ENCODE results near the gene ARL16.

Gene ARL16

DNA sequence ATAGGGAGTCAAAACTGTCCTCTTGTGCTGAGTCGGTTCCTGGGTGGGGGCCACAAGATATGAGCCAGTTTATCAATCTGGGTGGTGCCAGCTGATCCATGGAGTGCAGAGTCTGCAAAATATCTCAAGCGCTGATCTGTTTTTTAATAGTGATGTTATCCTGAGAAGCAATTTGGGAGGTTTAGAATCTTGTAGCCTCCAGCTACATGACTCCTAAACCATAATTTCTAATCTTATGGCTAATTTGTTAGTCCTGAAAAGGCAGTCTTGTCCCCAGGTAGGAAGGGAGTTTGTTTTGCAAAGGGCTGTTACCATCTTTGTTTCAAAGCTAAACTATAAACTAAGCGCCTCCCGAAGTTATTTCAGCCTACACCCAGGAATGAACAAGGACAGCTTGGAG, 44.9 kb downstream of the ARL16 start:
- Histone ChIP-seq H3K9ac (ENCODE audit: low read length) (no peak overlapping the region), H3K27me3 (replicated peaks; ENCODE audit: insufficient read depth, low read length) (no peaks in the 10 kb centered on the region; the same call in 1 of the 2 replicates), H3K9me2 (replicated peaks; ENCODE audit: insufficient read depth, low read length) (no peaks in the 10 kb centered on the region), H4K20me1 (ENCODE audit: insufficient read depth, low read length) (peaks cover 5% of the 10 kb centered on the region), H3F3A (ENCODE audit: insufficient read depth, low read length) (peaks cover 4% of the 10 kb centered on the region; the same call in 1 of the 2 replicates), H3K4me3 (ENCODE audit: low read length) (no peak overlapping the region), H3K79me2 (ENCODE audit: low read length) (peaks cover 30% of the 10 kb centered on the region), H3K4me2 (ENCODE audit: low read depth, low read length) (no peak overlapping the region), H3K4me1 (ENCODE audit: low read length) (peaks cover 4% of the 10 kb centered on the region), H3K36me3 (replicated peaks; ENCODE audit: insufficient read depth, low read length) (no peaks in the 10 kb centered on the region), H2AFZ (ENCODE audit: low read length) (no peak overlapping the region), H3K9me3 (replicated peaks; ENCODE audit: insufficient read depth, low read length) (no peaks in the 10 kb centered on the region), H3K27ac (ENCODE audit: low read length) (no peak overlapping the region)
- TF ChIP-seq, protein P1, sequence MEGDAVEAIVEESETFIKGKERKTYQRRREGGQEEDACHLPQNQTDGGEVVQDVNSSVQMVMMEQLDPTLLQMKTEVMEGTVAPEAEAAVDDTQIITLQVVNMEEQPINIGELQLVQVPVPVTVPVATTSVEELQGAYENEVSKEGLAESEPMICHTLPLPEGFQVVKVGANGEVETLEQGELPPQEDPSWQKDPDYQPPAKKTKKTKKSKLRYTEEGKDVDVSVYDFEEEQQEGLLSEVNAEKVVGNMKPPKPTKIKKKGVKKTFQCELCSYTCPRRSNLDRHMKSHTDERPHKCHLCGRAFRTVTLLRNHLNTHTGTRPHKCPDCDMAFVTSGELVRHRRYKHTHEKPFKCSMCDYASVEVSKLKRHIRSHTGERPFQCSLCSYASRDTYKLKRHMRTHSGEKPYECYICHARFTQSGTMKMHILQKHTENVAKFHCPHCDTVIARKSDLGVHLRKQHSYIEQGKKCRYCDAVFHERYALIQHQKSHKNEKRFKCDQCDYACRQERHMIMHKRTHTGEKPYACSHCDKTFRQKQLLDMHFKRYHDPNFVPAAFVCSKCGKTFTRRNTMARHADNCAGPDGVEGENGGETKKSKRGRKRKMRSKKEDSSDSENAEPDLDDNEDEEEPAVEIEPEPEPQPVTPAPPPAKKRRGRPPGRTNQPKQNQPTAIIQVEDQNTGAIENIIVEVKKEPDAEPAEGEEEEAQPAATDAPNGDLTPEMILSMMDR (IDR thresholded peaks at IDR 0.05; ENCODE audit: low read length) = no peak
- TF ChIP-seq EZH2phosphoT487 (IDR thresholded peaks at IDR 0.05; ENCODE audit: low read length) (no peak), EZH2 (optimal IDR thresholded peaks at IDR 0.05; ENCODE audit: low read depth, low read length) (no peak)
- DNase-seq = no peak

DNA sequence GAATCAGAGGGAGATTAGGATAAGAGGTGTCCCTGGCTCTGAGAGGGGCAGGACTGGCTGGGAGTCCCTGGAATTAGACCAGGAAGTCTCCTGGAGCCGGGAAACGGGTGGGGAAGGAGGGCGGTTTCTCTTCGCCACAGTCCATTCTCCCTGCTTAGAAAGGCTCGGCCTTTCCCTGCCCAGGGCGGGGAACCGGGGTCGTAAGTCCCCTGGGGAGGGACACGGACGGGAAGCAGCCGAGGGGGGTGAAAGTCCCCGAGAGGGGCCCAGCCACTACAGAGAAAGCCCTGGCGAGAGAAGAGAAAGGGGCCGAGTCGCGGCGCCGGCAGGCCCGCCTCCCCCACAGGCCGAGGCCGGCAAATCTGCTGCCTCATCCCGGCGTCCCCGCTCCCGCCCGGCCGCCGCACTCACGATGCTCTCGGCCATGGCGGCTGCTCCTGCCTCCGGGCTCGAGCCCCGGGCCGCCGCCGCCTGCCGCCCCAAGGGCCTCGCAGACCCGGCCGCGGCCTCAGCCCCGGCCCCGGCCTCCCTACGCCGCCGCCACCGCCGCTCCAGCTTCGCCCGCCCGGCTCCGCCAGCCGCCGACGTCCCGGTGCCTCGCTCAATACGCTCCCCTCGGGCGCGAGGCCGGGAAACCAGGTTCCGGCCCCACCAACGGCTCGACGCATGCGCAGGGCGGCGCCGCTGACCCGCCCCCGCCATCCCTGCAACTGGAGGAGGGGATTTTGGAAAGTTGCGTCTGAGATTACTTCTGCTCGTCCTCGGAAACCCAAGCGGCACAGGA, 46.9 kb downstream of the ARL16 start, which contains the start of the genes NPLOC4 and TSPAN10:
NPLOC4 (minus strand) TSS at position 608 of the 784 bp plus-strand sequence; CDS start at position 426, 182 bp downstream.
TSPAN10 (plus strand) TSS at position 692 of the 784 bp plus-strand sequence. CDS start 5,217 bp downstream, outside the sequence.
- DNase-seq = peak; percentile 82

DNA sequence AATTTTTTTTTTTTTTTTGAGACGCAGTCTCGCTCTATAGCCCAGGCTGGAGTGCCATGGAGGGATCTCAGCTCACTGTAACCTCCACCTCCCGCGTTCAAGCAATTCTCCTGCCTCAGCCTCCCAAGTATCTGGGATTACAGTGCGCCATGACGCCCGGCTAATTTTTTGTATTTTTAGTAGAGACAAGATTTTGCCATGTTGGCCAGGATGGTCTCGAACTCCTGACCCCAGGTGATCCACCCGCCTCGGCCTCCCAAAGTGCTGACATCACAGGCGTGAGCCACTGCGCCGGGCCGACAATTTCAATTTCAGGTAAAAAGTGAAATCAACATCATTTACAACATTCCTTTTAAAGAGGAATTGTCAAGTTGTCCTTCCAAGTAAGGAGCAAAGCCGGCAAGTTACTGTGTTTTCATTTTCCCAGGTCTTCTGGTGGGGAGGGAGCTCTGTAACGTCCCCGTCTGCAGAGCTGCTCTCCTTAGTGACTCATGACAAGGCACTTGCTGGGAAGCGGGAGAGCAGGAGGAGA, 47.6 kb downstream of the ARL16 start:
- Histone ChIP-seq H3K4me1 (ENCODE audit: low read length) (peaks cover 4% of the 10 kb centered on the region), H3K36me3 (replicated peaks; ENCODE audit: insufficient read depth, low read length) (no peaks in the 10 kb centered on the region), H3F3A (ENCODE audit: insufficient read depth, low read length) (peaks cover 4% of the 10 kb centered on the region; the same call in 1 of the 2 replicates), H3K79me2 (ENCODE audit: low read length) (peaks cover 54% of the 10 kb centered on the region), H3K4me3 (ENCODE audit: low read length) (peak overlapping the region; percentile 100), H3K9me3 (replicated peaks; ENCODE audit: insufficient read depth, low read length) (no peaks in the 10 kb centered on the region), H2AFZ (ENCODE audit: low read length) (peak overlapping the region; percentile 47; the same call in 1 of the 2 replicates), H3K9ac (ENCODE audit: low read length) (peak overlapping the region; percentile 94), H3K9me2 (replicated peaks; ENCODE audit: insufficient read depth, low read length) (no peaks in the 10 kb centered on the region), H3K4me2 (ENCODE audit: low read depth, low read length) (peak overlapping the region; percentile 65), H4K20me1 (ENCODE audit: insufficient read depth, low read length) (peaks cover 8% of the 10 kb centered on the region), H3K27me3 (replicated peaks; ENCODE audit: insufficient read depth, low read length) (no peaks in the 10 kb centered on the region), H3K27ac (ENCODE audit: low read length) (peak overlapping the region; percentile 67)
- DNase-seq = peak; percentile 12
- no peak for TF ChIP-seq EZH2 (optimal IDR thresholded peaks at IDR 0.05; ENCODE audit: low read depth, low read length)
- TF ChIP-seq EZH2phosphoT487 (IDR thresholded peaks at IDR 0.05; ENCODE audit: low read length) = no peak
- TF ChIP-seq, protein P1 (IDR thresholded peaks at IDR 0.05; ENCODE audit: low read length) = no peak

More for the DNA sequence above, 46.9 kb downstream of the ARL16 start, which contains the start of the genes NPLOC4 and TSPAN10:
- H3K9me3 ChIP-seq (replicated peaks; ENCODE audit: insufficient read depth, low read length) = no peaks in the 10 kb centered on the region
- TF ChIP-seq, protein P1 (IDR thresholded peaks at IDR 0.05; ENCODE audit: low read length) = no peak
- TF ChIP-seq EZH2phosphoT487 (IDR thresholded peaks at IDR 0.05; ENCODE audit: low read length) (no peak), EZH2 (optimal IDR thresholded peaks at IDR 0.05; ENCODE audit: low read depth, low read length) (no peak)
- peak within 1 kb of the TSS; percentile 94 for H3K9ac ChIP-seq (ENCODE audit: low read length)
- peak within 1 kb of the TSS; percentile 69 for H2AFZ ChIP-seq (ENCODE audit: low read length)
- peak within 1 kb of the TSS; percentile 65 for H3K4me2 ChIP-seq (ENCODE audit: low read depth, low read length)
- H3K4me3 ChIP-seq (ENCODE audit: low read length) = peak within 1 kb of the TSS; percentile 100
- peaks cover 4% of the 10 kb centered on the region; the same call in 1 of the 2 replicates for H3F3A ChIP-seq (ENCODE audit: insufficient read depth, low read length)
- no peaks in the 10 kb centered on the region for H3K36me3 ChIP-seq (replicated peaks; ENCODE audit: insufficient read depth, low read length)
- H4K20me1 ChIP-seq (ENCODE audit: insufficient read depth, low read length) = peaks cover 5% of the 10 kb centered on the region
- H3K27ac ChIP-seq (ENCODE audit: low read length) = peak within 1 kb of the TSS; percentile 67
- peaks cover 50% of the 10 kb centered on the region for H3K79me2 ChIP-seq (ENCODE audit: low read length)
- no peaks in the 10 kb centered on the region for H3K9me2 ChIP-seq (replicated peaks; ENCODE audit: insufficient read depth, low read length)
- H3K4me1 ChIP-seq (ENCODE audit: low read length) = peaks cover 4% of the 10 kb centered on the region
- H3K27me3 ChIP-seq (replicated peaks; ENCODE audit: insufficient read depth, low read length) = no peaks in the 10 kb centered on the region; the same call in 1 of the 2 replicates
